GM12878 (cell line): ENCODE measurements around the gene MBOAT1. TPM values are rescaled to one million over a fixed set of nuclear protein-coding genes. Genes with fewer than 3 reads are reported as not detected.

Experiments used
- ATAC-seq: fragments of 200-7000 bp; cut with Tn5 transposase; 3 replicates; pipeline ENCODE4 v1.9.1; 2020; ENCODE audit warnings: mild to moderate bottlenecking, moderate library complexity
- BruUV-seq: library from RNA; stranded (reverse); fragments of 400-500 nt; replicated peaks from 2 replicates; lab custom pipeline; 2021; lab: Mats Ljungman, UMichigan
- CTCF ChIA-PET: fragments of 300-600 bp; sonication (Branson Sonifier 250); formaldehyde crosslinking; extraction: SDS; loops from one replicate; lab custom pipeline; 2021; ENCODE audit warnings: inconsistent platforms; lab: Yijun Ruan, JAX
- POLR2A ChIA-PET: fragments of 350-600 bp; formaldehyde crosslinking; extraction: SDS; loops from one replicate; lab custom pipeline; 2021; ENCODE audit warnings: inconsistent platforms; lab: Charles Lee
- RAD21 ChIA-PET: fragments of 300-600 bp; sonication (Branson Sonifier 250); formaldehyde crosslinking; loops from one replicate; lab custom pipeline; 2023; ENCODE audit warnings: antibody characterized with exemption; ENCODE audit not compliant: unreplicated experiment; lab: Charles Lee
- SMC1A ChIA-PET: fragments of 300-600 bp; sonication (Branson Sonifier 250); formaldehyde crosslinking; loops from one replicate; lab custom pipeline; 2023; ENCODE audit not compliant: unreplicated experiment, uncharacterized antibody; lab: Charles Lee
- DNase-seq: peaks from one replicate; pipeline ENCODE4 v3.0.0-alpha.2; 2011; ENCODE audit warnings: low read depth, low spot score
- FAIRE-seq: peaks from 3 replicates; lab custom pipeline; 2011; peaks lifted over from hg19 to GRCh38; lab: Jason Lieb, UNC
- H2AFZ ChIP-seq: 2 replicates; pipeline ENCODE4 v1.6.0; 2011; ENCODE audit warnings: low read depth, low read length, control low read depth; ENCODE audit not compliant: control insufficient read depth
- H3K27ac ChIP-seq: 2 replicates; pipeline ENCODE4 v1.5.1; 2011; ENCODE audit warnings: control low read depth; ENCODE audit not compliant: control insufficient read depth, insufficient read depth
- H3K27me3 ChIP-seq, 2 experiments: replicated peaks in 1 of 2; 2 replicates each; pipeline versions ENCODE4 v1.6.0 to v1.6.1; 2011; ENCODE audit warnings: low read length in 1 of 2; ENCODE audit not compliant: control insufficient read depth in 2 of 2, insufficient read depth in 2 of 2
- H3K36me3 ChIP-seq, 2 experiments: 2 replicates each; pipeline ENCODE4 v1.5.1; 2011; ENCODE audit warnings: low read length in 1 of 2; ENCODE audit not compliant: control insufficient read depth in 2 of 2, insufficient read depth in 2 of 2
- H3K4me1 ChIP-seq: 2 replicates; pipeline ENCODE4 v1.6.1; 2011; ENCODE audit warnings: mild to moderate bottlenecking, low read length, moderate library complexity, mixed read lengths; ENCODE audit not compliant: control insufficient read depth, insufficient read depth
- H3K4me2 ChIP-seq: 2 replicates; pipeline ENCODE4 v1.6.0; 2011; ENCODE audit warnings: control low read depth; ENCODE audit not compliant: control insufficient read depth, insufficient read depth
- H3K4me3 ChIP-seq: fragments of 200-600 bp; sonication (generic); 2 replicates; pipeline ENCODE4 v1.5.1; 2016
- H3K79me2 ChIP-seq: 2 replicates; pipeline ENCODE4 v1.6.0; 2011; ENCODE audit warnings: low read length; ENCODE audit not compliant: control insufficient read depth, insufficient read depth
- H3K9ac ChIP-seq: 2 replicates; pipeline ENCODE4 v1.8.0; 2011; ENCODE audit warnings: low read length, control low read depth, mixed read lengths; ENCODE audit not compliant: control insufficient read depth, insufficient read depth
- H3K9me3 ChIP-seq: replicated peaks from 3 replicates; pipeline ENCODE4 v1.5.1; 2011; ENCODE audit warnings: mild to moderate bottlenecking, low read length; ENCODE audit not compliant: control insufficient read depth, insufficient read depth
- H4K20me1 ChIP-seq: 2 replicates; pipeline ENCODE4 v1.6.0; 2011; ENCODE audit not compliant: control insufficient read depth, insufficient read depth
- IRF4 ChIP-seq: IDR thresholded peaks from 2 replicates; pipeline ENCODE4 v1.6.1; 2011; ENCODE audit warnings: low read depth, low read length
- POU2F2 ChIP-seq: IDR thresholded peaks from 3 replicates; pipeline ENCODE4 v1.6.1; 2011; ENCODE audit warnings: low read depth, mild to moderate bottlenecking, low read length, borderline replicate concordance
- SMC3 ChIP-seq: IDR thresholded peaks from 2 replicates; pipeline ENCODE4 v1.6.1; 2011; ENCODE audit warnings: low read length, improper control_type of control experiment, borderline replicate concordance
- WRNIP1 ChIP-seq: IDR thresholded peaks from 2 replicates; pipeline ENCODE4 v1.6.1; 2011; ENCODE audit warnings: low read depth, low read length, improper control_type of control experiment, borderline replicate concordance
- WGBS: methylation state at CpG from one replicate; pipeline ENCODE4 v1.1.6; 2016; ENCODE audit warnings: low lambda C conversion rate; ENCODE audit not compliant: insufficient replicate concordance, insufficient coverage; ENCODE audit errors: missing lambda C conversion rate; 5-methylcytosine and 5-hydroxymethylcytosine counted together
- in situ Hi-C: fragments of 300-500 bp; cut with MboI; formaldehyde crosslinking; loops from 9 replicates; pipeline ENCODE4 v1.14.3; 2018; ENCODE audit warnings: mixed read lengths
- intact Hi-C: fragments of 100-400 bp; cut with micrococcal nuclease; formaldehyde crosslinking; loops from one replicate; pipeline ENCODE4 v1.14.2; 2022; ENCODE audit not compliant: unreplicated experiment
- polyA plus RNA-seq, 11 experiments: library from polyadenylated mRNA; depleted of rRNA in 4 of 11; unstranded in 6 of 11; stranded (reverse) in 5 of 11; fragments of >200 nt; fragmentation: Nextera tagmentation in 4 of 11; fragmentation: Illumina TruSeq in 1 of 11; extraction: Ambion mirVana in 4 of 11; extraction: Trizol in 1 of 11; gene quantifications; 1 replicate in 1 of 11; 2 replicates in 10 of 11; pipeline versions ENCODE4 v1.2.1 to v1.2.3, GENCODE V29; 2011 to 2016; ENCODE audit warnings: inconsistent platforms in 2 of 11, missing spikeins in 2 of 11, low read depth in 1 of 11
- total RNA-seq, 4 experiments: library from RNA; depleted of rRNA in 3 of 4; stranded (reverse); fragments of >200 nt in 3 of 4; fragmentation: Illumina TruSeq in 1 of 4; extraction: Trizol in 1 of 4; gene quantifications; 2 replicates each; pipeline versions ENCODE4 v1.2.1 to v1.2.3, GENCODE V29; 2013 to 2021
- TF ChIP-seq, protein P1 (sequence below): IDR thresholded peaks from 2 replicates; pipeline ENCODE4 v1.6.1; 2011; ENCODE audit warnings: borderline replicate concordance, low read depth, mild to moderate bottlenecking, moderate library complexity, mixed read lengths, low read length; ENCODE audit not compliant: insufficient read depth; ENCODE audit errors: extremely low read length
- TF ChIP-seq, protein P2 (sequence below): fragments of 450-650 bp; formaldehyde crosslinking; IDR thresholded peaks from 2 replicates; pipeline ENCODE4 v1.4.0; 2020; ENCODE audit warnings: mild to moderate bottlenecking, moderate library complexity

The MBOAT1 gene
- total and polyA plus RNA-seq, 10 of the 15 experiments (the other 5 are each of a cell fraction or from before 2014, with no cell fraction given), result 0.39 to 21.0 (median 11.6) TPM

DNA sequence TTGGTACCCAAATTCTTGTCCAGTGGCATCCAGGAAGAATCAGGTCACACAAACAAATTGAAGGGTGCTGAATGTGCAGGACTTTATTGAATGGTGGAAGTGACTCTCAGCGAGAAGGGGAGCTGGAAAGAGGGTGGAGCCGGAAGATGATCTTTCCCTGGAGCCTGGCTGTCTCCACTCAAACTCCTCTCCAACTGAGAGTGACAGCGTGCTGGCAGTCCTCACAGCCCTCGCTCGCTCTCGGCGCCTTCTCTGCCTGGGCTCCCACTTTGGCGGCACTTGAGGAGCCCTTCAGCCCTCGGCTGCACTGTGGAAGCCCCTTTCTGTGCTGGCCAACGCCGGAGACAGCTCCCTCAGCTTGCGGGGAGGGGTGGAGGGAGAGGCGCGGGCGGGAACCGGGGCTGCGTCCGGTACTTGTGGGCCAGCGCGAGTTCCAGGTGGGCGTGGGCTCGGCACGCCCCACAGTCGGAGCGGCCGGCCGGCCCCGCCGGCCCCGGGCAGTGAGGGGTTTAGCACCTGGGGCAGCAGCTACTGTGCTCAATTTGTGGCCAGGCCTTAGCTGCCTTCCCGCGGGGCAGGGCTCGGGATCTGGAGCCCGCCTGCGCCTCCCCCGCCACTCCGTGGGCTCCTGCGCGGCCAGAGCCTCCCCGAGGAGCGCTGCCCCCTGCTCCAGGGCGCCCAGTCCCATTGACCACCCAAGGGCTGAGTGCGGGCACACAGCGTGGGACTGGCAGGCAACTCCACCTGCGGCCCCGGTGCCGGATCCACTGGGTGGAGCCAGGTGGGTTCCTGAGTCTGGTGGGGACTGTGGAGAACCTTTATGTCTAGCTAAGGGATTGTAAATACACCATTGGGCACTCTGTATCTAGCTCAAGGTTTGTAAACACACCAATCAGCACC is 26.7 kb upstream of the MBOAT1 start:
- no peak overlapping the region for H3K4me3 ChIP-seq
- H3K4me2 ChIP-seq, result no peak overlapping the region
- ChIA-PET CTCF (interaction anchor here (1.6 kb wide), 1 partner anchor 112 kb away, joined by 7 read pairs; no protein-coding TSS in a partner anchor), RAD21 (no interaction called here), SMC1A (interaction anchor here (1.2 kb wide), 1 partner anchor 148 kb away, joined by 3 read pairs; no protein-coding TSS in a partner anchor), POLR2A (no interaction called here)
- no peak for FAIRE-seq
- no peaks in the 10 kb centered on the region for H3K36me3 ChIP-seq
- no peak overlapping the region for H3K9ac ChIP-seq
- no peak overlapping the region for H3K27ac ChIP-seq
- no peak for ATAC-seq
- no peaks in the 10 kb centered on the region for H3K4me1 ChIP-seq
- in situ Hi-C loops (no loop called here), intact Hi-C loops (no loop called here)
- 80% methylated on average over 46 of the region's 47 CpGs for WGBS
- H3K79me2 ChIP-seq, result no peaks in the 10 kb centered on the region
- no TSS peak for BruUV-seq
- H3K27me3 ChIP-seq, result no peaks in the 10 kb centered on the region
- no peaks in the 10 kb centered on the region for H3K9me3 ChIP-seq
- H2AFZ ChIP-seq, result no peak overlapping the region
- TF ChIP-seq POU2F2, result no peak
- no peak for DNase-seq
- no peaks in the 10 kb centered on the region for H4K20me1 ChIP-seq

DNA sequence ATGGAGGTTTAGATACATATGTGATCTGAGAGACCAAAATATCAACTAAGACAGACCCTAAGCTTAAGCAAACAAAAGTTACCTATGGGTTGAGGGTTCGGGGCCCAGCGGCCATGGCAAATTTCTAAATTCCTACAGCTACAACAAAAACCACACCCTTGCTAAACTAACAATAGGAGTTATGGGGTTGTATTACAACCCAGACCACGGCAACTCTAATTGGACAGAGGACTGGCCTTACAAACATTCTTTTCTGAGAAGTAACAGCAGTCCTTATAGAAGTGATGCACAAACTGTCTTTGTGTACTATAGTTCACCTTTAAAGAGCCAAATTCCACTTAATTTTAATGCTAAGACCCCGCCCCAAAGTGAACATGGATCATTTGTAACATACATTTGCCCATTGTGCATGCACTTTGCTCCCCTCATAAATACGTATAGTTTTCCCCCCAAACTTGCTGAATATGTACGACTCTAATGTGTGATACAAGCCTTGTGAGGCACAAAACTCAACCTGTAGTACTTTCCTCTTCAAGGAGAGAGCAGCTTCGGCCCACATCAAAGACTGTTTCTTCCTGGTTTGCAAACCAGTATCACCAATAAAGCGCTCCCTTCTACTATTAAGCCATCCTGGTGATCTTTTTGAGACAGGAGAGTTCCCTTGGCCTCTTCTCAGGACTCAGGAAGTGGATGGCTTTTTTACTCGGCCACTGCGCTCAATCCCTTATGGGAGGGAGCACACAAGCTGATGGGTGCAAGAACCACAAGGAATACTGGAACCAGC is 25.6 kb upstream of the MBOAT1 start:
- FAIRE-seq (no peak), DNase-seq (no peak), ATAC-seq (no peak)
- Histone ChIP-seq H3K4me1 (no peaks in the 10 kb centered on the region), H3K4me2 (no peak overlapping the region), H3K9ac (no peak overlapping the region), H3K4me3 (no peak overlapping the region), H3K9me3 (no peaks in the 10 kb centered on the region), H3K27me3 (no peaks in the 10 kb centered on the region), H3K27ac (no peak overlapping the region), H4K20me1 (no peaks in the 10 kb centered on the region), H2AFZ (no peak overlapping the region), H3K79me2 (no peaks in the 10 kb centered on the region), H3K36me3 (no peaks in the 10 kb centered on the region)
- 60% methylated on average over 10 of the region's 10 CpGs for WGBS
- intact Hi-C loops, result no loop called here
- ChIA-PET POLR2A (interaction anchor here (1.1 kb wide), 1 partner anchor 27 kb away, joined by 3 read pairs; no protein-coding TSS in a partner anchor), CTCF (interaction anchor here (0.9 to 1.6 kb wide), 2 partner anchors 58 to 111 kb away, joined by 3 to 7 read pairs; no protein-coding TSS in a partner anchor), SMC1A (interaction anchor here (0.9 to 1.5 kb wide), 7 partner anchors 8 to 147 kb away, joined by 3 to 5 read pairs (median 3); no protein-coding TSS in a partner anchor), RAD21 (interaction anchor here (1.1 kb wide), 2 partner anchors 13 to 290 kb away, joined by 3 read pairs; no protein-coding TSS in a partner anchor)
- in situ Hi-C loops, result no loop called here
- no TSS peak for BruUV-seq
- TF ChIP-seq, protein P1, sequence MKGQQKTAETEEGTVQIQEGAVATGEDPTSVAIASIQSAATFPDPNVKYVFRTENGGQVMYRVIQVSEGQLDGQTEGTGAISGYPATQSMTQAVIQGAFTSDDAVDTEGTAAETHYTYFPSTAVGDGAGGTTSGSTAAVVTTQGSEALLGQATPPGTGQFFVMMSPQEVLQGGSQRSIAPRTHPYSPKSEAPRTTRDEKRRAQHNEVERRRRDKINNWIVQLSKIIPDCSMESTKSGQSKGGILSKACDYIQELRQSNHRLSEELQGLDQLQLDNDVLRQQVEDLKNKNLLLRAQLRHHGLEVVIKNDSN, result no peak
- no peak for TF ChIP-seq IRF4
- no peak for TF ChIP-seq WRNIP1
- TF ChIP-seq, protein P2, sequence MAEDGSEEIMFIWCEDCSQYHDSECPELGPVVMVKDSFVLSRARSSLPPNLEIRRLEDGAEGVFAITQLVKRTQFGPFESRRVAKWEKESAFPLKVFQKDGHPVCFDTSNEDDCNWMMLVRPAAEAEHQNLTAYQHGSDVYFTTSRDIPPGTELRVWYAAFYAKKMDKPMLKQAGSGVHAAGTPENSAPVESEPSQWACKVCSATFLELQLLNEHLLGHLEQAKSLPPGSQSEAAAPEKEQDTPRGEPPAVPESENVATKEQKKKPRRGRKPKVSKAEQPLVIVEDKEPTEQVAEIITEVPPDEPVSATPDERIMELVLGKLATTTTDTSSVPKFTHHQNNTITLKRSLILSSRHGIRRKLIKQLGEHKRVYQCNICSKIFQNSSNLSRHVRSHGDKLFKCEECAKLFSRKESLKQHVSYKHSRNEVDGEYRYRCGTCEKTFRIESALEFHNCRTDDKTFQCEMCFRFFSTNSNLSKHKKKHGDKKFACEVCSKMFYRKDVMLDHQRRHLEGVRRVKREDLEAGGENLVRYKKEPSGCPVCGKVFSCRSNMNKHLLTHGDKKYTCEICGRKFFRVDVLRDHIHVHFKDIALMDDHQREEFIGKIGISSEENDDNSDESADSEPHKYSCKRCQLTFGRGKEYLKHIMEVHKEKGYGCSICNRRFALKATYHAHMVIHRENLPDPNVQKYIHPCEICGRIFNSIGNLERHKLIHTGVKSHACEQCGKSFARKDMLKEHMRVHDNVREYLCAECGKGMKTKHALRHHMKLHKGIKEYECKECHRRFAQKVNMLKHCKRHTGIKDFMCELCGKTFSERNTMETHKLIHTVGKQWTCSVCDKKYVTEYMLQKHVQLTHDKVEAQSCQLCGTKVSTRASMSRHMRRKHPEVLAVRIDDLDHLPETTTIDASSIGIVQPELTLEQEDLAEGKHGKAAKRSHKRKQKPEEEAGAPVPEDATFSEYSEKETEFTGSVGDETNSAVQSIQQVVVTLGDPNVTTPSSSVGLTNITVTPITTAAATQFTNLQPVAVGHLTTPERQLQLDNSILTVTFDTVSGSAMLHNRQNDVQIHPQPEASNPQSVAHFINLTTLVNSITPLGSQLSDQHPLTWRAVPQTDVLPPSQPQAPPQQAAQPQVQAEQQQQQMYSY (CRISPR knock-in tag), result no peak
- TF ChIP-seq SMC3, result no peak
